ENCODE measurements around the gene DMTF1.
A peak's percentile ranks its signal among the peaks of the same experiment; 100 is the strongest.
"Not testable (repeated sequence)": the region's sequence is repeated elsewhere in the genome, so short reads cannot be mapped to it uniquely, and the experiment has no call there.

DMTF1 gene

GRCh38 chr7:87231258-87231657 lies 79.0 kb downstream of the DMTF1 start:
- H2BK120ac ChIP-seq (ENCODE audit: low read depth, low read length) = no peak overlapping the region
- no peaks in the 10 kb centered on the region for H3K9me3 ChIP-seq (ENCODE audit: control insufficient read depth, low read length)
- no peak overlapping the region for H3K18ac ChIP-seq (ENCODE audit: low read depth in 1 of 2, low read length in 2 of 2)
- H3K4me2 ChIP-seq (ENCODE audit: low read length, poor library complexity, severe bottlenecking) = no peak overlapping the region
- H3K9ac ChIP-seq (ENCODE audit: low read length) = no peak overlapping the region
- no peaks in the 10 kb centered on the region for H3K79me1 ChIP-seq (replicated peaks; ENCODE audit: low read length, poor library complexity, severe bottlenecking)
- no peak overlapping the region for H4K8ac ChIP-seq (ENCODE audit: low read length)
- H3K4ac ChIP-seq (ENCODE audit: low read depth in 1 of 2, low read length in 2 of 2) = no peak overlapping the region
- H2AK5ac ChIP-seq (ENCODE audit: low read length, severe bottlenecking) = no peak overlapping the region
- H3K36me3 ChIP-seq (ENCODE audit: control insufficient read depth in 1 of 2, insufficient read depth in 2 of 2, low read depth in 1 of 2, low read length in 2 of 2) = no peaks in the 10 kb centered on the region
- no peak overlapping the region for H2BK5ac ChIP-seq (ENCODE audit: low read depth, low read length, poor library complexity, severe bottlenecking)
- H2AFZ ChIP-seq (ENCODE audit: low read depth, low read length) = no peak overlapping the region
- peaks cover 3% of the 10 kb centered on the region for H3K4me1 ChIP-seq (ENCODE audit: control insufficient read depth, insufficient read depth, low read depth, low read length)
- DNase-seq = no peak
- peak overlapping the region in 1 of 2 experiments; percentile 14 for H3K4me3 ChIP-seq (ENCODE audit: insufficient read depth in 1 of 2, low read depth in 1 of 2, low read length in 2 of 2)
- H2BK12ac ChIP-seq (ENCODE audit: low read length in 2 of 2) = no peak overlapping the region
- H3K23ac ChIP-seq (ENCODE audit: low read length in 2 of 2) = peak overlapping the region in 1 of 2 experiments; percentile 59
- peaks cover 0 to 7% of the 10 kb centered on the region in 2 experiments for H3K27me3 ChIP-seq (ENCODE audit: control insufficient read depth in 1 of 2, insufficient read depth in 1 of 2, low read length in 2 of 2)
- H3K27ac ChIP-seq (ENCODE audit: low read length, poor library complexity, severe bottlenecking) = no peak overlapping the region
- WGBS = 86% methylated on average over 5 of the region's 7 CpGs
- H2BK15ac ChIP-seq (ENCODE audit: low read depth, poor library complexity, severe bottlenecking) = no peak overlapping the region
- H4K91ac ChIP-seq (ENCODE audit: low read length) = peak overlapping the region; percentile 41
- no peak overlapping the region for H3K14ac ChIP-seq (ENCODE audit: low read length in 2 of 2)

- Histone ChIP-seq H3K4me2 (ENCODE audit: low read length, poor library complexity, severe bottlenecking) (no peak overlapping the region), H2BK12ac (ENCODE audit: low read length in 2 of 2) (no peak overlapping the region), H3K36me3 (ENCODE audit: control insufficient read depth in 1 of 2, insufficient read depth in 2 of 2, low read depth in 1 of 2, low read length in 2 of 2) (no peaks in the 10 kb centered on the region), H3K27ac (ENCODE audit: low read length, poor library complexity, severe bottlenecking) (no peak overlapping the region), H3K14ac (ENCODE audit: low read length in 2 of 2) (no peak overlapping the region), H2BK5ac (ENCODE audit: low read depth, low read length, poor library complexity, severe bottlenecking) (no peak overlapping the region), H3K9ac (ENCODE audit: low read length) (no peak overlapping the region), H4K91ac (ENCODE audit: low read length) (no peak overlapping the region), H3K4ac (ENCODE audit: low read depth in 1 of 2, low read length in 2 of 2) (no peak overlapping the region), H2BK120ac (ENCODE audit: low read depth, low read length) (no peak overlapping the region), H3K79me1 (replicated peaks; ENCODE audit: low read length, poor library complexity, severe bottlenecking) (no peaks in the 10 kb centered on the region), H3K9me3 (ENCODE audit: control insufficient read depth, low read length) (no peaks in the 10 kb centered on the region), H2AK5ac (ENCODE audit: low read length, severe bottlenecking) (no peak overlapping the region), H2BK15ac (ENCODE audit: low read depth, poor library complexity, severe bottlenecking) (no peak overlapping the region), H3K23ac (ENCODE audit: low read length in 2 of 2) (no peak overlapping the region), H3K4me3 (ENCODE audit: insufficient read depth in 1 of 2, low read depth in 1 of 2, low read length in 2 of 2) (no peak overlapping the region), H4K8ac (ENCODE audit: low read length) (no peak overlapping the region), H3K4me1 (ENCODE audit: control insufficient read depth, insufficient read depth, low read depth, low read length) (peaks cover 3% of the 10 kb centered on the region), H3K27me3 (ENCODE audit: control insufficient read depth in 1 of 2, insufficient read depth in 1 of 2, low read length in 2 of 2) (peaks cover 0 to 7% of the 10 kb centered on the region in 2 experiments), H2AFZ (ENCODE audit: low read depth, low read length) (no peak overlapping the region), H3K18ac (ENCODE audit: low read depth in 1 of 2, low read length in 2 of 2) (no peak overlapping the region)
- no peak for DNase-seq
These were observed 79.5 kb downstream of the DMTF1 start for GRCh38 chr7:87231711-87232110.

GRCh38 chr7:87234949-87235348 lies 82.7 kb downstream of the DMTF1 start:
- Histone ChIP-seq H3K4me1 (ENCODE audit: control insufficient read depth, insufficient read depth, low read depth, low read length) (peaks cover 3% of the 10 kb centered on the region), H2BK15ac (ENCODE audit: low read depth, poor library complexity, severe bottlenecking) (no peak overlapping the region), H2AK5ac (ENCODE audit: low read length, severe bottlenecking) (no peak overlapping the region), H3K9me3 (ENCODE audit: control insufficient read depth, low read length) (no peaks in the 10 kb centered on the region), H2BK12ac (ENCODE audit: low read length in 2 of 2) (no peak overlapping the region), H3K4me3 (ENCODE audit: insufficient read depth in 1 of 2, low read depth in 1 of 2, low read length in 2 of 2) (no peak overlapping the region), H3K23ac (ENCODE audit: low read length in 2 of 2) (no peak overlapping the region), H3K27me3 (ENCODE audit: control insufficient read depth in 1 of 2, insufficient read depth in 1 of 2, low read length in 2 of 2) (peaks cover 0 to 7% of the 10 kb centered on the region in 2 experiments), H3K18ac (ENCODE audit: low read depth in 1 of 2, low read length in 2 of 2) (no peak overlapping the region), H2BK120ac (ENCODE audit: low read depth, low read length) (no peak overlapping the region), H3K14ac (ENCODE audit: low read length in 2 of 2) (no peak overlapping the region), H3K9ac (ENCODE audit: low read length) (no peak overlapping the region), H4K8ac (ENCODE audit: low read length) (no peak overlapping the region), H2BK5ac (ENCODE audit: low read depth, low read length, poor library complexity, severe bottlenecking) (no peak overlapping the region), H3K79me1 (replicated peaks; ENCODE audit: low read length, poor library complexity, severe bottlenecking) (no peaks in the 10 kb centered on the region), H3K4me2 (ENCODE audit: low read length, poor library complexity, severe bottlenecking) (no peak overlapping the region), H2AFZ (ENCODE audit: low read depth, low read length) (no peak overlapping the region), H3K36me3 (ENCODE audit: control insufficient read depth in 1 of 2, insufficient read depth in 2 of 2, low read depth in 1 of 2, low read length in 2 of 2) (no peaks in the 10 kb centered on the region), H3K27ac (ENCODE audit: low read length, poor library complexity, severe bottlenecking) (no peak overlapping the region), H4K91ac (ENCODE audit: low read length) (no peak overlapping the region), H3K4ac (ENCODE audit: low read depth in 1 of 2, low read length in 2 of 2) (no peak overlapping the region)
- DNase-seq = peak; percentile 32

GRCh38 chr7:87238464-87239051 lies 86.3 kb downstream of the DMTF1 start:
- H3K23ac ChIP-seq (ENCODE audit: low read length in 2 of 2); H3K4ac ChIP-seq (ENCODE audit: low read depth in 1 of 2, low read length in 2 of 2); H3K4me1 ChIP-seq (ENCODE audit: control insufficient read depth, insufficient read depth, low read depth, low read length); H2BK12ac ChIP-seq (ENCODE audit: low read length in 2 of 2); H3K4me2 ChIP-seq (ENCODE audit: low read length, poor library complexity, severe bottlenecking); H3K79me1 ChIP-seq (replicated peaks; ENCODE audit: low read length, poor library complexity, severe bottlenecking); H3K14ac ChIP-seq (ENCODE audit: low read length in 2 of 2); H3K27me3 ChIP-seq (ENCODE audit: control insufficient read depth in 1 of 2, insufficient read depth in 1 of 2, low read length in 2 of 2); H3K18ac ChIP-seq (ENCODE audit: low read depth in 1 of 2, low read length in 2 of 2); H2AK5ac ChIP-seq (ENCODE audit: low read length, severe bottlenecking); H2BK5ac ChIP-seq (ENCODE audit: low read depth, low read length, poor library complexity, severe bottlenecking); H3K9me3 ChIP-seq (ENCODE audit: control insufficient read depth, low read length); H3K27ac ChIP-seq (ENCODE audit: low read length, poor library complexity, severe bottlenecking); DNase-seq; H2BK15ac ChIP-seq (ENCODE audit: low read depth, poor library complexity, severe bottlenecking); H3K36me3 ChIP-seq (ENCODE audit: control insufficient read depth in 1 of 2, insufficient read depth in 2 of 2, low read depth in 1 of 2, low read length in 2 of 2); H4K8ac ChIP-seq (ENCODE audit: low read length); H3K4me3 ChIP-seq (ENCODE audit: insufficient read depth in 1 of 2, low read depth in 1 of 2, low read length in 2 of 2); H2AFZ ChIP-seq (ENCODE audit: low read depth, low read length); H2BK120ac ChIP-seq (ENCODE audit: low read depth, low read length); H4K91ac ChIP-seq (ENCODE audit: low read length); H3K9ac ChIP-seq (ENCODE audit: low read length): not testable (repeated sequence)
- WGBS = 64% methylated on average over 7 of the region's 11 CpGs

Data from mesenchymal stem cell (in vitro differentiated cells and primary cell).